CD4-positive, alpha-beta memory T cell (primary cell): Measurements from ENCODE around the gene DLGAP1. TPM values are rescaled to one million over a fixed set of nuclear protein-coding genes. Genes with fewer than 3 reads are reported as not detected.
"Not testable (repeated sequence)": the region's sequence is repeated elsewhere in the genome, so short reads cannot be mapped to it uniquely, and the experiment has no call there.

Experiments
- CTCF ChIA-PET: fragments of 350-600 bp; sonication (Branson Sonifier 250); formaldehyde crosslinking; loops from one replicate; lab custom pipeline; 2021; ENCODE audit warnings: inconsistent platforms; ENCODE audit not compliant: partially characterized antibody; lab: Charles Lee
- POLR2A ChIA-PET: fragments of 350-600 bp; sonication (Branson Sonifier 250); formaldehyde crosslinking; loops from one replicate; lab custom pipeline; 2021; ENCODE audit not compliant: partially characterized antibody; lab: Charles Lee
- DNase-seq, 5 donors: peaks; one replicate each; pipeline versions ENCODE4 v3.0.0 to v3.0.0-alpha.2; 2020 to 2022; ENCODE audit warnings: mixed read lengths in 1 of 5
- H3K27ac ChIP-seq: one replicate; pipeline ENCODE4 v1.7.0; 2013; ENCODE audit warnings: low read depth, low read length
- H3K27me3 ChIP-seq: 2 replicates; pipeline ENCODE4 v1.7.0; 2013; ENCODE audit warnings: mild to moderate bottlenecking, low read length, moderate library complexity; ENCODE audit not compliant: insufficient read depth
- H3K36me3 ChIP-seq: 2 replicates; pipeline ENCODE4 v1.7.0; 2013; ENCODE audit warnings: mild to moderate bottlenecking, low read length, moderate library complexity; ENCODE audit not compliant: insufficient read depth
- H3K4me1 ChIP-seq: 2 replicates; pipeline ENCODE4 v1.7.0; 2013; ENCODE audit warnings: mild to moderate bottlenecking, low read length, moderate library complexity; ENCODE audit not compliant: insufficient read depth
- H3K4me3 ChIP-seq, 2 donors: one replicate each; pipeline ENCODE4 v1.7.0; 2013; ENCODE audit warnings: low read length in 2 of 2, mild to moderate bottlenecking in 1 of 2
- H3K9me3 ChIP-seq, 2 donors: one replicate each; pipeline ENCODE4 v1.7.0; 2013; ENCODE audit warnings: low read length in 2 of 2, control low read depth in 1 of 2; ENCODE audit not compliant: control insufficient read depth in 1 of 2
- H3K27ac Mint-ChIP-seq, 7 donors: one replicate each; pipeline ENCODE4 v1.8.0; 2020 to 2021; ENCODE audit warnings: mixed read lengths in 7 of 7, mild to moderate bottlenecking in 6 of 7, inconsistent platforms in 3 of 7, moderate library complexity in 3 of 7
- H3K27me3 Mint-ChIP-seq, 2 donors: one replicate each; pipeline ENCODE4 v1.8.0; 2020 to 2021; ENCODE audit warnings: mixed read lengths in 2 of 2
- H3K36me3 Mint-ChIP-seq, 2 donors: one replicate each; pipeline ENCODE4 v1.8.0; 2020 to 2021; ENCODE audit warnings: mixed read lengths in 2 of 2, inconsistent platforms in 1 of 2, mild to moderate bottlenecking in 1 of 2
- H3K4me1 Mint-ChIP-seq, 4 donors: one replicate each; pipeline ENCODE4 v1.8.0; 2020 to 2021; ENCODE audit warnings: mixed read lengths in 4 of 4, mild to moderate bottlenecking in 1 of 4
- H3K4me3 Mint-ChIP-seq, 8 donors: one replicate each; pipeline ENCODE4 v1.8.0; 2020 to 2021; ENCODE audit warnings: mixed read lengths in 8 of 8, mild to moderate bottlenecking in 7 of 8, moderate library complexity in 6 of 8, inconsistent platforms in 3 of 8
- H3K9me3 Mint-ChIP-seq, 8 donors: one replicate each; pipeline ENCODE4 v1.8.0; 2020 to 2021; ENCODE audit warnings: mixed read lengths in 8 of 8, mild to moderate bottlenecking in 5 of 8, inconsistent platforms in 3 of 8, moderate library complexity in 1 of 8
- intact Hi-C: fragments of 100-400 bp; cut with micrococcal nuclease; formaldehyde crosslinking; loops from one replicate; pipeline ENCODE4 v1.15.1; 2023
- polyA plus RNA-seq, 2 donors: library from polyadenylated mRNA; unstranded; fragments of 300-500 nt; fragmentation: Illumina TruSeq; gene quantifications; one replicate each; pipeline ENCODE4 v1.2.3, GENCODE V29; 2021
- total RNA-seq, 2 experiments: library from RNA; stranded (reverse); gene quantifications; one replicate each; pipeline ENCODE4 v1.2.3, GENCODE V29; 2021

DLGAP1 gene
- total and polyA plus RNA-seq, 4 experiments from 2014 or later: 0.17 to 0.71 (median 0.45) TPM

- intact Hi-C loops: no loop called here
- no peaks in the 10 kb centered on the region for H3K4me1 Mint-ChIP-seq
- H3K27me3 ChIP-seq: no peaks in the 10 kb centered on the region
- ChIA-PET CTCF (no interaction called here), POLR2A (no interaction called here)
- H3K27me3 Mint-ChIP-seq: peaks cover 4 to 6% of the 10 kb centered on the region in 2 donors
- no peak for DNase-seq
- no peaks in the 10 kb centered on the region for H3K36me3 ChIP-seq
- peaks cover 0 to 10% (median 0%) of the 10 kb centered on the region in 8 donors for H3K9me3 Mint-ChIP-seq
- no peaks in the 10 kb centered on the region for H3K4me1 ChIP-seq
- H3K27ac Mint-ChIP-seq: no peak overlapping the region
- no peaks in the 10 kb centered on the region for H3K36me3 Mint-ChIP-seq
- H3K27ac ChIP-seq: no peak overlapping the region
- H3K9me3 ChIP-seq: no peaks in the 10 kb centered on the region
- H3K4me3 ChIP-seq: no peak overlapping the region
- H3K4me3 Mint-ChIP-seq: no peak overlapping the region
These were observed 419.6 kb downstream of the DLGAP1 start for GRCh38 chr18:4035521-4035920.

- intact Hi-C loops, DNase-seq, H3K4me1 ChIP-seq, H3K27ac ChIP-seq, H3K4me3 ChIP-seq, H3K27me3 ChIP-seq, POLR2A ChIA-PET, H3K9me3 ChIP-seq, H3K27ac Mint-ChIP-seq, H3K9me3 Mint-ChIP-seq, H3K4me1 Mint-ChIP-seq, H3K36me3 ChIP-seq, H3K4me3 Mint-ChIP-seq, H3K27me3 Mint-ChIP-seq, CTCF ChIA-PET, H3K36me3 Mint-ChIP-seq: not testable (repeated sequence)
These were observed 420.3 kb downstream of the DLGAP1 start for GRCh38 chr18:4034815-4035214.

- H3K27me3 ChIP-seq: no peaks in the 10 kb centered on the region
- intact Hi-C loops: no loop called here
- Mint-ChIP-seq H3K4me1 (no peaks in the 10 kb centered on the region), H3K36me3 (no peaks in the 10 kb centered on the region), H3K27me3 (peaks cover 1 to 4% of the 10 kb centered on the region in 2 donors), H3K4me3 (no peak overlapping the region), H3K9me3 (peaks cover 0 to 4% (median 1%) of the 10 kb centered on the region in 8 donors), H3K27ac (no peak overlapping the region)
- H3K4me1 ChIP-seq: no peaks in the 10 kb centered on the region
- H3K9me3 ChIP-seq: no peaks in the 10 kb centered on the region
- no peak for DNase-seq
- H3K4me3 ChIP-seq: no peak overlapping the region
- ChIA-PET CTCF (no interaction called here), POLR2A (no interaction called here)
- no peak overlapping the region for H3K27ac ChIP-seq
- no peaks in the 10 kb centered on the region for H3K36me3 ChIP-seq
These were observed 428.6 kb downstream of the DLGAP1 start for GRCh38 chr18:4026542-4026941.

GRCh38 chr18:4024702-4025101, 430.4 kb downstream of the DLGAP1 start:
- Mint-ChIP-seq H3K27me3 (peaks cover 3 to 4% of the 10 kb centered on the region in 2 donors), H3K4me1 (no peaks in the 10 kb centered on the region), H3K36me3 (no peaks in the 10 kb centered on the region), H3K9me3 (peaks cover 0 to 4% (median 0%) of the 10 kb centered on the region in 8 donors), H3K27ac (no peak overlapping the region), H3K4me3 (no peak overlapping the region)
- H3K27me3 ChIP-seq: no peaks in the 10 kb centered on the region
- ChIA-PET CTCF (no interaction called here), POLR2A (no interaction called here)
- no peaks in the 10 kb centered on the region for H3K4me1 ChIP-seq
- H3K27ac ChIP-seq: no peak overlapping the region
- H3K4me3 ChIP-seq: no peak overlapping the region
- DNase-seq: no peak
- H3K36me3 ChIP-seq: no peaks in the 10 kb centered on the region
- intact Hi-C loops: no loop called here
- no peaks in the 10 kb centered on the region for H3K9me3 ChIP-seq

GRCh38 chr18:4022749-4023148, 432.4 kb downstream of the DLGAP1 start:
- H3K4me1 ChIP-seq, H3K4me3 ChIP-seq, H3K27ac Mint-ChIP-seq, CTCF ChIA-PET, H3K9me3 ChIP-seq, POLR2A ChIA-PET, H3K4me1 Mint-ChIP-seq, H3K27ac ChIP-seq, H3K4me3 Mint-ChIP-seq, H3K36me3 Mint-ChIP-seq, intact Hi-C loops, H3K27me3 ChIP-seq, H3K36me3 ChIP-seq, H3K27me3 Mint-ChIP-seq, DNase-seq, H3K9me3 Mint-ChIP-seq: not testable (repeated sequence)

GRCh38 chr18:4020026-4020425, 435.1 kb downstream of the DLGAP1 start:
- ChIA-PET POLR2A (no interaction called here), CTCF (interaction anchor here (1.1 kb wide), 1 partner anchor 248 kb away, joined by 4 read pairs; no protein-coding TSS in a partner anchor)
- no peaks in the 10 kb centered on the region for H3K36me3 Mint-ChIP-seq
- Histone ChIP-seq H3K27ac (no peak overlapping the region), H3K4me1 (no peaks in the 10 kb centered on the region), H3K9me3 (no peaks in the 10 kb centered on the region), H3K27me3 (no peaks in the 10 kb centered on the region), H3K36me3 (no peaks in the 10 kb centered on the region), H3K4me3 (no peak overlapping the region)
- no peak overlapping the region for H3K27ac Mint-ChIP-seq
- no peak overlapping the region for H3K4me3 Mint-ChIP-seq
- intact Hi-C loops: no loop called here
- peaks cover 0 to 4% (median 0%) of the 10 kb centered on the region in 8 donors for H3K9me3 Mint-ChIP-seq
- no peaks in the 10 kb centered on the region for H3K4me1 Mint-ChIP-seq
- H3K27me3 Mint-ChIP-seq: peaks cover 2 to 4% of the 10 kb centered on the region in 2 donors
- DNase-seq: no peak

- Mint-ChIP-seq H3K27me3 (peaks cover 0 to 2% of the 10 kb centered on the region in 2 donors), H3K4me1 (no peaks in the 10 kb centered on the region), H3K27ac (no peak overlapping the region), H3K4me3 (no peak overlapping the region), H3K36me3 (no peaks in the 10 kb centered on the region), H3K9me3 (peaks cover 0 to 4% (median 0%) of the 10 kb centered on the region in 8 donors)
- Histone ChIP-seq H3K36me3 (no peaks in the 10 kb centered on the region), H3K9me3 (no peaks in the 10 kb centered on the region), H3K4me1 (no peaks in the 10 kb centered on the region), H3K4me3 (no peak overlapping the region), H3K27me3 (no peaks in the 10 kb centered on the region), H3K27ac (no peak overlapping the region)
- ChIA-PET POLR2A (no interaction called here), CTCF (no interaction called here)
- intact Hi-C loops: no loop called here
- DNase-seq: no peak
These were observed 437.6 kb downstream of the DLGAP1 start for GRCh38 chr18:4017480-4017879.
